Lower leg skin (tissue), 3 donors: ENCODE data around the gene NKAIN2.

Source experiments
- POLR2A ChIP-seq, 2 donors: fragments of 450-650 bp; IDR thresholded peaks; one replicate each; pipeline ENCODE4 v1.6.1; 2016 to 2017; ENCODE audit warnings: antibody characterized with exemption in 2 of 2, mild to moderate bottlenecking in 1 of 2, moderate library complexity in 1 of 2
- TF ChIP-seq, protein P1 (sequence below), 3 donors: fragments of 450-650 bp; IDR thresholded peaks; one replicate each; pipeline ENCODE4 v1.5.1; 2016; ENCODE audit warnings: antibody characterized with exemption in 3 of 3, mild to moderate bottlenecking in 3 of 3, moderate library complexity in 2 of 3

GRCh38 chr6:124234801-124235200, 431.1 kb downstream of the NKAIN2 start:
- TF ChIP-seq, protein P1, sequence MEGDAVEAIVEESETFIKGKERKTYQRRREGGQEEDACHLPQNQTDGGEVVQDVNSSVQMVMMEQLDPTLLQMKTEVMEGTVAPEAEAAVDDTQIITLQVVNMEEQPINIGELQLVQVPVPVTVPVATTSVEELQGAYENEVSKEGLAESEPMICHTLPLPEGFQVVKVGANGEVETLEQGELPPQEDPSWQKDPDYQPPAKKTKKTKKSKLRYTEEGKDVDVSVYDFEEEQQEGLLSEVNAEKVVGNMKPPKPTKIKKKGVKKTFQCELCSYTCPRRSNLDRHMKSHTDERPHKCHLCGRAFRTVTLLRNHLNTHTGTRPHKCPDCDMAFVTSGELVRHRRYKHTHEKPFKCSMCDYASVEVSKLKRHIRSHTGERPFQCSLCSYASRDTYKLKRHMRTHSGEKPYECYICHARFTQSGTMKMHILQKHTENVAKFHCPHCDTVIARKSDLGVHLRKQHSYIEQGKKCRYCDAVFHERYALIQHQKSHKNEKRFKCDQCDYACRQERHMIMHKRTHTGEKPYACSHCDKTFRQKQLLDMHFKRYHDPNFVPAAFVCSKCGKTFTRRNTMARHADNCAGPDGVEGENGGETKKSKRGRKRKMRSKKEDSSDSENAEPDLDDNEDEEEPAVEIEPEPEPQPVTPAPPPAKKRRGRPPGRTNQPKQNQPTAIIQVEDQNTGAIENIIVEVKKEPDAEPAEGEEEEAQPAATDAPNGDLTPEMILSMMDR (IDR thresholded peaks at IDR 0.05) = no peak
- TF ChIP-seq POLR2A (IDR thresholded peaks at IDR 0.05) = no peak
